Left forelimb (tissue), 1 donor: ENCODE measurements around the gene IFNGR2.
"Not testable (repeated sequence)": the region's sequence is repeated elsewhere in the genome, so short reads cannot be mapped to it uniquely, and the experiment has no call there.

Experiments used
- DNase-seq: peaks from one replicate; pipeline ENCODE4 v3.0.0-alpha.2; 2018; ENCODE audit warnings: low spot score

The IFNGR2 gene

DNA sequence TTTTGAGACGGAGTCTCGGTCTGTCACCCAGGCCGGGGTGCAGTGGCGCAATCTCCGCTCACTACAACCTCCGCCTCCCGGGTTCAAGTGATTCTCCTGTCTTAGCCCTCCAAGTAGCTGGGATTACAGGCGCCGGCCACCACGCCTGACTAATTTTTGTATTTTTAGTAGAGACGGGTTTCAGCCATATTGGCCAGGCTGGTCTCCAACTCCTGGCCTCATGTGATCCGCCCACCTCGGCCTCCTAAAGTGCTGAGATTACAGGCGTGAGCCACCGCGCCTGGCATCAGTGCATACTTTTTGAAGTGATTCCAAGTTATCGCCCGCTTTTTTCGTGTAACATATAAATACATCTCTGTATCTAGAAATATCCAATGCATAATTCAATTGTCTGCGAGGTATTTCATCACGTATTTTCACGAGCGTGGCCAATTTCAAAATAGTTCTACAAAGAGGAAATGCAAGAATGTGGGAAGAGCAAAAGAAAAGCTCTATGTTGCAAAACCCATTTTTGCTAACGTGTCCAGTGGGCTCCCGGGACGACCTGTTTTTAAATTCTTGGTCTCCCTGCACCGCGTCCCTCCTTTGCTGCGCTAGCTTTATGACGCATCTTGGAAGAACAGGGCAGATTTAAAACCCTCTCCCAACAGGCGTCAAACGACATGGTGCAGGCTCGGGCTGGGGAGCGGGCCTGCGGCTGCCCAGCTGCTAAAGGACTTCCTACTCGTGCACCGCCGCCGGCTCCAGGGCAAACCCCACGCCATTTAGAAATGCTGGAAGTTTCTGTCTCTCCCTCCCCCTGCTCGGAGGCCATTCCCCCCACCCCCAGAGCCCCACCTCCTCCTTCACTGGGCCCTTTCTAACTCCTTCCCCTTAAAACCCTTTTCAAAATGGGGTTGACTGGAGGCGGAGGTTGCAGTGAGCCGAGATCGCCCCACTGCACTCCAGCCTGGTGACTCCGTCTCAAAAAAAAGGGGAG, 923 bp upstream of the IFNGR2 start:
- peak; percentile 81 for DNase-seq

DNA sequence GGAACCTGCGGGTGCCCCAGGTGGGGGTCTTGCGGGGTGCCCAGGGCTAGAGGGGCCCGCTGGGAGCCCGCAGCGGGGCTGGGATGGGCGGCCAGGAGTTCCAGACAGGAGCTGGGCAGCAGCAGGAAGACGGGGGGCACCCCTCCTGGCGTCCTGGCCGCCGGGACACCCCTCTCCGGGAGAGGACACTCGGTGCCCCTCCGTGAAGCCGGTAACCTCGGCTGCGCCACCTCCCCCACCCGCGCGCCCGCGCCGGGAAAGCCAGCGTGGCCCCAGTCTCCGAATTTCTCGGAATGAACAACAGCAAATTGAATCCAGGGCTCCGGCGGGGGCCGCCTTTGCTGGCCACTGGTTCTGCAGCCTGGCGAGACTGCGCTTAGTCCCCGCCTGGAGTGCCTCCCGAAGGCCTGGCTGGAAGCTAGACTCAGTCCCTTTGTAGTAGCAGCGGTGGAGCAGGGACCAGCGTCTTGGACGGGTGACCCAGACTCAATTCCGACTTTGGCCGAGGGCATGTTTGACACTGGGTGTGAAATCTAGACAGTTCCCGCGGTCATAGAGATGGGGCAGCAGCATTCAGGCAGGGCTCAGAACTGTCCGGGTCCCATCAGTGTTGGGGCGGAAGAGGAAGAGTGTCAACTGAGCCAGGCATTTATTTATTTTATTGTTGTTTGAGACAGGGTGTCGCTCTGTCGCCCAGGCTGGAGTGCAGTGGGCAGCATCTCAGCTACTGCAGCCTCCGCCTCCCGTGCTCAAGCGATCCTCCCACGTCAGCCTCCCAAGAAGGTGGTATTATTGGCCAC, 773 bp downstream of the IFNGR2 start:
- DNase-seq = peak; percentile 82

DNA sequence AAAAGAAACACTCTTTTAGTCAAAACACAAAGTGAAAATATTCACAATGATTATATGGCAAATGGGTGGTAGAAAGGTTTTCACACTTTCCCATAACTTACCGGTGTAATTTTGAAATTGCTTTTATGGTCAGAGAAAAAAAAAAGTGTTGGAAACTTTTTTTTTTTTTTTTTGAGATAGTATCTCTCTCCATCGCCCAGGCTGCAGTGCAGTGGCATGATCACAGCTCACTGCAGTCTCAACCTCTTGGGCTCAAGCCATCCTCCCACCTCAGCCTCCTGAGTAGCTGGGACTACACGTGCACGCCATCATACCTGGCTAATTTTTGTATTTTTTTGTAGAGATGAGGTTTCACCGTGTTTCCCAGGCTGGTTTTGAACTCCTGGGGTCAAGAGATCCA, 3.3 kb downstream of the IFNGR2 start:
- no peak for DNase-seq

DNA sequence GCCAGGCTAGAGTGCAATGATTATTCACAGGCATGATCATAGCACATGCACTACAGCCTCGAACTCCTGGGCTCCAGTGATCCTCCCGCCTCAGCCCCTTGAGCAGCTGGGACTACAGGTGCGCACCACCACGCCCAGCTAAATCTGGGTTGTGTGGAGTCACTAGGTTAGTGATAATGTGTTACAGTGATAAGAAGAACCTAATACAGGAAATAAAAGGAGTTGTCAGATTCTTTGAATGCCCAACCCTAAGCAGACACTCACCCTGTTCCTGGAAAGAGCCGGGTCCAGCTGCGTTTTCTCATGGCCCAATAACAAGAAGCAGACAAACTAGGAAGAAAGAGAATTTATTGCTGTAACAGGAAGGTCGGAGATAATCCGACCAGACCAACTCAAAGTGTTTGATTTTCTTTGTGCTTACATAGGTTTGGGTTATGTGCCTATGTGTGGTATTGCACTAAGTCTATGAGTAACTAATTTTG, 8.8 kb downstream of the IFNGR2 start:
- no peak for DNase-seq

DNA sequence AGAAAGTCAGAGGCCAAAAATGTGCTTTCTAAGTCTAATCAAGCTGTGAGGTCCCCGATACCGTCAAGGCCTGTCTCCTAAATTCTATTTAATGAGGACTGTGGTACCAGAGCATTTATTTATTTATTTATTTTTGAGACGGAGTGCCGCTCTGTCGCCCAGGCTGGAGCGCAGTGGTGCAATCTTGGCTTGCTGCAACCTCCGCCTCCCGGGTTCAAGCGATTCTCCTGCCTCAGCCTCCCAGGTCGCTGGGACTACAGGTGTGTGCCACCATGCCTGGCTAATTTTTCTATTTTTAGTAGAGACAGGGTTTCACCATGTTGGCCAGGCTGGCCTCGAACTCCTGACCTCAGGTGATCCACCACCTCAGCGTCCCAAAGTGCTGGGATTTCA, 9.2 kb downstream of the IFNGR2 start:
- not testable (repeated sequence) for DNase-seq

DNA sequence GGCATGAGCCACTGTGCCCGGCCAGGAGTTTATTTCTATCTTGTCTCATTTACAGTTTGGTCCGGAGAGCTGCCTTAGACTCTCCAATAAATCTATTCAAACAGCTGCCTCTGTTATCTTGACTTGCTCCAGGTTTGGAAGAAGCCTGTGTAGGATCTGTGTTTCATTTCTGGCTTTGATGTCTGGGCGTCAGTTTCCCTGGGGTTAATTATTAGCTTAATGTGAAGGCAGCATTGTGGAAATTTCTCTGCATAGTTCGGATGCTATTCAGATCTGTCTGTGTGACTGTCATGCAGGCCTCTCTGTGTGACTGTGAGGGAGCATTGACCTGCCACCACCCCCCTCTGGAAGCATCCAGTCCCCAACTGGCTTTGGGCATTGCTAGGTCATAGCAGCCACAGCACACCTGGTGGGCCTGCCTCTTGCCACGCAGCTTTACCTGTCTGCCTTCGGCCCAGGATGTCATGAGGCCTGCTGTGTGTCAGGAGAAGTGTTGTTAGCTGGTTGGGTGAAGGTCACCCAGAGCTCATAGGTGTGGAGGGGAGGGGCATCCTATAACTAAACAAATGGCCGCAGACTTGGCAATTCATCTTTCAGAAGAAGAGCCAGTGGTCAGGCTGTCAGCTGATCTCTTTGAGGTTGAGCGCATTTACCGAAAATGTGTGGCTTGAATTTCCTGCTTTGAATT, 9.8 kb downstream of the IFNGR2 start:
- DNase-seq = no peak

DNA sequence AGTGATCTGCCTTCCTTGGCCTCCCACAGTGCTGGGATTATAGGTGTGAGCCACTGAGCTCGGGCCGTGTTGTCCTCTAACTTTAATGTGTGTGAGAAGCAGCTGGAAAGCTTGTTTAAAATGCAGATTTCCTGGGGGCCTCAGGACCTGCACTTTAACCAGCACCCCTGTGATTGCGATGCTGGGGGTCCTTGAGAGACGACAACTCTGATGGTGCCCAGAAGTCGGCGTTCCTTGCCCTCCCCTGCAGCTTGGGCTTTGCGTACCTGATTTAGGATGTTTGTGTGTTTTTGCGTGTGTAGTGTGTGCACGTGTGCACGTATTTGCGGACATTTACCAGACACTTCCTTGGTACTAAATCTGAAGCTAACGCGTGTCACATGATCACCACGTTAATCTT, 10.9 kb downstream of the IFNGR2 start:
- no peak for DNase-seq

DNA sequence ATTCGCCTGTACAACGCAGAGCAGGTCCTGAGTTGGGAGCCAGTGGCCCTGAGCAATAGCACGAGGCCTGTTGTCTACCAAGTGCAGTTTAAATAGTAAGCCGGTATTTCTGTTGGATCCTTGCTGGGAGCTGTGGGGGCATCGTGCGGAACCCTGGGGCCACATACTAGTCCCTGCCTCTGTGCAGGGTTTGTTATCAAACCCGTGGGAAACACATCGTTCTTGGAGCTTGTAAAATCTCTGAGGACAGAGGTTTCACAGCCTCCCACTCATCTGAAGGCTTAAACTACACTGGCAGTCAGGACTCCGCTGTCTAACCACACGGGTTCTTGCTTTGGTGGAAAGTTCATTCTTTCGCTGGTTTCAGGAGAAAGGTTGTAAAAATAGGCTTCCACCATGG, 11.7 kb downstream of the IFNGR2 start:
- no peak for DNase-seq

DNA sequence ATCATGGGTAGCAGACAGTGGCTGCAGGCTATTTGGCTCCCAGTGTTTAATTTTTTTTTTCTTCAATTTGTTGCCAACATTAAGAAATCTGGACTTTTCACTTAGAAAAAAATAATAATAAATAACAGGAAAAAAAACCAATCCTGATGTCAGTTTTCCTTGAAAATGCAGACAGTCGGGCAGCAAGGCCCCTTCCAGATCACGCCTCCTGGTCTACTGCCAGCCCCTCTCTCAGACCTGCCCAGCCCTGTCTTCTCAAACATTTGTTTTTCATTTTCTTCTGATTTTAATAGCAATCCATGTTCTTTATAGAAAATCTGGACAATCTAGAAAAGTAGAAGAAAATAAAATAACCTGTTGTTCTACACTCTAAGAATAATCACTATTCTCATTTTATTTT, 15.5 kb downstream of the IFNGR2 start:
- DNase-seq = no peak

DNA sequence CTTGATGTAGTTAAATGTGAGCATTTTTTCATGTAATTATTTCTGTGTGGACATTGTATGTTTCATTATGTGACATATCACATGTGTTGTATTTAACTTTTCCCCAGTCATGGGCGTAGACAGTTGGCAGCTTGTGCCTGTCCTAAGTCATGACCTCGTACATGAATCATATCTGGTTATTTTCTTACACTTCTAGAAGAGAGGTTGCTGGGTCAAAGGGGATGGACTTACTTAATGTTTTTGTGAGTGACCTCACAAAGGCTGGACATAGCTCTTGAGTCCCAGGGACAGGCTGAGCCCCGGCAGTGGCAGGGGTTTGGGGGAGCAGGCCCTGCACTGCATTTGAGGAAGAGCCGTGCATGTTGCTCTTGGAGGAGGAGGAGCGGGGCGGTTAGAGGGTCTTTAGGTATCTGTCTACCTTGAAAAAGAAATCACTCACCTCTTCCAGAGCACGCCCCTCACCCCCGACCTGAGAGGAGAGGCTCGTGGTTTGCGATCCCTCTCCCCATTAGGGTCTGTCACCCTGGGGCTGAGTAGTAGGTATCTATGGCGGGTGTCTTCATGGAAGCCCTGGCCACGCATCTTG, 16.4 kb downstream of the IFNGR2 start:
- DNase-seq = no peak

DNA sequence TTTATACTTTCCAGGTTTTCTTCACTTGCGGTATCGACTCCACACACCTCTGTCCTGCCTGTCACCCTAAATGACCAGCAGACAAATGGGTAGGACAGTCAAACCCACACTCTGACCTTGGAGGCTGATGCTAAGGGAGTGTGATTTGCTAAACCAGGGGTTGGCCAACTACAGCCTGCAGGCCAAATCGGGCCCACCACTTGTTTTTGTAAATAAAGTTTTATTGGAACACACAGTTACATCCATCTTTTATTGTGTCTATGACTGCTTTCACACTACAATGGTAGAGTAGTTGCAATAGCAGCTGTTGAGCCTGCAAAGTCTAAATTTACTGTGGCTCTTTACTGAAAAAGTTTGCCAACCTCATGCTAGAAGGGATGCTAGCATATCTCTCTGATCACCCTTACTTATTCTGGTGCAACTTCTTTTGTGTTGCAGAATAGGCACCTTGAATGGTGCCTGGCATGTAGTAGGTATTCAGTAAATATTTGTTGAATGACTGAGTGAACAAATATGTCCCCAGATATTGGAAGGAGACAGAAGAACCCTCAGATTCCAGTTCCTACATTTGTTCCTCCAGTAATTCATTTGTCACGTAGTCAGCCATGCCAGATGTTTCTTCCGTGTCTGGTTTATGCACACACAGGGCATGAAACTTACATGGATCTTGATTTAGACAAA, 18.6 kb downstream of the IFNGR2 start:
- no peak for DNase-seq

DNA sequence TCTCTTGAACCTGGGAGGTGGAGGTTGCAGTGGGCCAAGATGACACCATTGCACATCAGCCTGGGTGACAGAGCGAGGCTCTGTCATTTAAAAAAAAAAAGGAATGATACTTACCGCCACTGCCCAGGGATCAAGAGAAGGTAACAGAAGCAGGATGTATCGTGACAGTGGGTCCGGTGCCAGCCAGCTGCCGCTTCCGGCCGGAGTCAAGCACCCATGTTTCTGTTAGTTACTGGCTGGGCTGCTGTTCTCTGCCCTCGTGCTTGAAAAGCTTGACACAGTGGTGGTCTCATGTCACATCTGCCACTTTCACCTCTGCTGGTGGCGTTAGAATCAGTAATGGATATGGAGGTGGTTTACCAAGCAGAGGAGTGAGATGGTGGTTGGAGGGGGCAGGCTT, 21.0 kb downstream of the IFNGR2 start:
- no peak for DNase-seq

DNA sequence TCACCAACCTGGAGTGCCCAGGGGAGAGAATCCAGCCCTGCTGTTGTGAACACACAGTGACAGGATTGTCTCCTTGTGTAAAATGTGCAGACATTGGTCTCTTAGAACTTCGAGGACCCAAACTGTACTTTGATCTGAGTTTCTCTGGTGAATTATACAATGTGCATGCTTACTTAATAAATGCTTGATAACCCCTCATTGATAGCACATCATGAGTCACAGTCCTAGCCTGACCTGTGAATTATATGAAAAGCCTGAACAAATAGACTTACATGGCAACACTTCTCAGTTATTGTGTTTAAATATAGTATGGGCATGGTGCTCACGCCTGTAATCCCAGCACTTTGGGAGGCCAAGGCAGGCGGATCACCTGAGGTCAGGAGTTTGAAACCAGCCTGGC, 22.6 kb downstream of the IFNGR2 start:
- no peak for DNase-seq

DNA sequence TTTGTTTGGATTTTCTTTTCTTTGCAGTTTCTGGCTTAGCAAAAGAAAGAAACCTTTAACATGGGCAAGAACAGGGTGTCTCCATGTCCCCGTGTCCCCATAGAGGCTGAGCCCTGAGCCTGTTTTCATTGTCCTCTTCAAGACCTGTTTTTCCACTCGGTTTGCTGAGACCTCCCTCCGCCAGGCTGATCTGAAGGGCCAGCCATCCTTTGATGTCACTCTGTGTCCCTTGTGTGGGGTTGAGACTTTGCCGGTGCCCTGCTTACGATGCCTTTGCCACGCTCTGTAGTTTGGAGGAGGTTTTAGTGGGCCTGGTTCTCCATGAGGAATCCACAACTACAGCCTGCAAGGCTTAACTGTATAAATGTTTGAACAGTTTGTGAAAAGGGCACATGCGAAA, 23.8 kb downstream of the IFNGR2 start:
- DNase-seq = no peak

DNA sequence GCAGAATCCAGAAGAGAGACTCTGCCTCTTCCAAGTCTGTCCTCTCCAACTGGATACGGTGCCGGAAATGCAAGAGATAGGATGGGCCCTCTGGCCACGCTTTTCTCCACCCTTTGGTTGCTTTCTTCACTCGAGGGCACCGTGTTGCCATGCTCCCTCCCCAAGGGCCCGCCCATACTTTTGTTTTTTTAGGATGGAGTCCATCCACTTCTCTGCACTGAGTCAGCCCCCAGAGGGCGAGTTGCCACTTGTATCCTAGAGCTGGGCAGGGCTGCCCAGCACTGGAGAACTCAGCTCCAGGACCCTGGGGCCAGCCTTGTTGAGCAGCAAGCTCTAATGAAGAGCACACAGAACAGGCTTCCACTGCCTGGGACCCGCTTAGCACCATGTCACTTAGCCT, 25.5 kb downstream of the IFNGR2 start:
- DNase-seq = no peak

DNA sequence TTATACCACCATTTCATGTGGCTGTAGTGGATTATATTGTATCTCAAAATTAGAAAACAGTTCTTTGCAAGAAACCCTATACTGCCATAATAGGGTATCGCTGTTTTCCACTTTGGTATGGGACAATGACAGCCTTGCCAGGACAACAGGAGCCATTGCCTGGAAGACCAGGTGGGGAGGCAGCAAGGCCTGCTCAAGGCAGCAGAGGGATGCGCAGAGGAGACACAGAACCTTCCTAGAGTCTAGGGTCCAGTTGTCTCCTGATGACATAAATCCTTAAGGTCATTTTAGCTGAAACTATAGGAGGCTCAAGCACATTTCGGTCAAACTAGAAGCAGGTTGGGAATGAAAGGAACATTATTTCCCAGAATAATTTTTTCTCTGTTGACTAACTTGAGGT, 27.6 kb downstream of the IFNGR2 start:
- no peak for DNase-seq

DNA sequence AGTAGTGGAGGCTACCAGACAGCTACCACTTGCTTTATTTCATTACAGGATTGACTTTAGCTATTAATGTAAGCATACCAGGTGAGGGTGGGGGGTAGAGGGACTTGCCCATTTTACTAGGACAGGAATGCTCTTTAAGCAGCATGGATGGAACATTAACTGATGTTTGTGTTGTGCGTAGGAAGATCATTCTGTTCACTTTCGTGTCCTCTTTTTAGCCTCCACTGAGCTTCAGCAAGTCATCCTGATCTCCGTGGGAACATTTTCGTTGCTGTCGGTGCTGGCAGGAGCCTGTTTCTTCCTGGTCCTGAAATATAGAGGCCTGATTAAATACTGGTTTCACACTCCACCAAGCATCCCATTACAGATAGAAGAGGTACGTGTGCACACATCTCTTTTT, 29.3 kb downstream of the IFNGR2 start:
- no peak for DNase-seq

DNA sequence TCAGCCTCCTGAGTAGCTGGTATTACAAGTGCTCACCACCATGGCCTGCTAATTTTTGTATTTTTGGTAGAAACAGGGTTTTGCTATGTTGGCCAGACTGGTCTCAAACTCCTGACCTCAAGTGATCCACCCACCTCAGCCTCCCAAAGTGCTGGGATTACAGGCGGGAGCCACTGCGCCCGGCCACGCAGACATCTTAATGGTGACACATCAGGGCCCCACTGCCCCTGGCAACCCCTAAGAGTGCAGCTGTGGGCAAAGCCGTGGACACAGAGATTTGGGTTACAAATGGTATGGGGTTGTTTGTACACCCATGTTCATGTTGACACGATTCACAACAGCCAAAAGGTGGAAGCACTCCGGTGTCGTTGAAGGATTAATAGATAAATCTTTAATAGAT, 29.8 kb downstream of the IFNGR2 start:
- DNase-seq = no peak

DNA sequence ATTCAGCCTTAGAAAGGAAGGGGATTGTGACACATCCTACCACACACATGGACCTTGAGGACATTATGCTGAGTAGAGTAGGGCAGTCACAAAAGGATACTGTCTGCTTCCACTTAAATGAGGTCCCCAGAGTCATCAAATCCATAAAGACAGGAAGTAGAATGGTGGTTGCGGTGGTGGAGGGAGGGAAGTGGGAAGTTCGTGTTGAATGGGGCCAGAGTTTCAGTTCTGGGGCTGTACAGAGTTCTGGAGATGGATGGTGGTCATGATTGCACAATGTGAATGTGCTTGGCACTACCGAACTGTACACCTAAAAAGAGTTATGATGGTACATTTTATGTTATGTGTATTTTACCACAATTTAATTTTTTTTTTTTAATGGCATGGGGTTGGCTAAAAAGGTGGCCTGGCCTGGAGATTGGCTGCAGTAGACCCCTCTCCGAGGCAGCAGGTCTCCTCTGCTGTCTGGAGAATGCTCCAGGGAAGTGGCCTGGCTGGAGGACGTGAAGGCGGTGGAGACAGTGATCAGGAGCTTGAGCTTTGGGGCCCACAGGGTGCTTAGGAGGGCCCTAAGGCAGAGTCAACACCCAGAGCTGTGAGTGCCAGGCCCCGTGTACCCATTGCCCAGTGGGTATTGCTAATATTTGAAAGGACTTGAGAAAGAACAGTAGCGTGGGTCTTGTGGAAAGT, 30.4 kb downstream of the IFNGR2 start:
- no peak for DNase-seq

DNA sequence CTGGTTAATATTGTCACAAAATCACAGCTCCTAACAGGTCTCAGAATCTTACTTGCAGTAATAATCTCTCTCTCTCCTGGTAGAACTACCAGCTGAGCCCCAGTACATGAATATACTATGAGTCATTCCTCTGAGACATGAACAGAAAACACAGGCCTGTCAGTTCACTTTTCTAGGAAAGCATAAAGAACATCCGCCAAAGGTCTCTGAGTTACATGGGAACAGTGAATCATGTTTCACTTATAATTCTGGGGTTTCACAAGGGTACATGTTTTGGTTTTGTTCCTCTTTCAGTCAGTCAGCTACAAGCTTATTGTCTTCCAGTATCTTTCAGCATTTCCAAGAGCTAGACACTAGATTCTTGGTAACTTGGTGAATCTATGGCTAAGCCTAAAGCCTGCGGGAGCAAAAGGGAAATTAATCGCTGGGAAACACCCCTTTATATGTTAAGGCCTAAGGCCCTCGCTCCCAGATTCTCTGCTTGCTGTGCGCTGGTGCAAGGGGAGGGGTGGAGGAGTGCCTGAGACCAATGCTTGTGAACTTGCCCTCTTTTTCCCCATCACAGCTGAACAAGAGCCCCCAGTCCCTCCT, 31.7 kb downstream of the IFNGR2 start:
- no peak for DNase-seq
